HG02759 (cell line): ENCODE results near the gene PDCD10.

Experiments used
- ATAC-seq: cut with Tn5 transposase; IDR thresholded peaks from one replicate; pipeline ENCODE4 v1.9.1; 2021; ENCODE audit warnings: mild to moderate bottlenecking, moderate library complexity; ENCODE audit not compliant: unreplicated experiment

PDCD10 gene

DNA sequence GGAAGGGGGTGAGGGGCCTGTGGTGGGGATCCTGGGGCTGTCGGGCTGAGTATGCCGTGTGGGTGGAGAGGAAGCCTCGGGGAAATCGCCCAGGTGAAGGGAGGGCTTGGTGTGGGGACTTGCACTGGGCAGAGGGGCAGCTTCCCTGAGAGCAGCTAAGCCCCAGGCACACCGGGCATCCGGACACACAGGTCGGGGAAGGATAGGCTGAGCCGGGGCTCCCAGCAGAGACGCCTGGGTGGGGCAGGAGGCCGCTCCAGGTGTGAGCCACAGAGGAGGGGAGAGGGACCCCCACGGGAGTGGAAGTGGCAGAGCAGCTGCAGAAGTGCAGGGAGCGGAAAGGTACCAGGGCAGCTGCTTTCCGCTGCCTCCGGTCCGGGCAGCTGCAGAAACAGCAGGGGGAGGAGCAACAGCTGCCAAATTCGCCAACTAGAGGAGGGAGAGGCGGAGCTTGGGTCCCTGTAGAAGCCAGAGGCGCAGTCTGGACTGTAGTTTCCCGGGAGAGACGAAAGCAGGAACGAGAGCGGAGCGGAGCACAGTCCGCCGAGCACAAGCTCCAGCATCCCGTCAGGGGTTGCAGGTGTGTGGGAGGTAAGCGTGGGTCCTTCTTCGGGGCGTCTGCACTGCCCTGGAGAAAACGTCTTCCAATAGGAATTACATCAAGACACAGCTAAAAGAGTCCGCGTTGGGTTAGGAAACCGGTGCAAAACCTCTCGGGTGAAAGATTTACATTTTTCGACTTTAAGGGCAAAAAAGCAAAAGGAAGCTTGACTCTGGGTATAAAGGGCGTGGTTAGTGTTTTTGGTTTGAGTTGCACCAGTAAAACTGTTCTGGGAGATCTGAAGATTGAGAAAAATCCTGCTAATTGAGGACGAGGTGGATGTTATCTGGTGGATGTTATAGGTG is 794 bp upstream of the PDCD10 start, which contains the start of gene SERPINI1:
Gene SERPINI1 (plus strand): TSS at position 489 of the 906 bp plus-strand sequence. CDS start 53,408 bp downstream, outside the sequence.
- ATAC-seq: peak; percentile 60

DNA sequence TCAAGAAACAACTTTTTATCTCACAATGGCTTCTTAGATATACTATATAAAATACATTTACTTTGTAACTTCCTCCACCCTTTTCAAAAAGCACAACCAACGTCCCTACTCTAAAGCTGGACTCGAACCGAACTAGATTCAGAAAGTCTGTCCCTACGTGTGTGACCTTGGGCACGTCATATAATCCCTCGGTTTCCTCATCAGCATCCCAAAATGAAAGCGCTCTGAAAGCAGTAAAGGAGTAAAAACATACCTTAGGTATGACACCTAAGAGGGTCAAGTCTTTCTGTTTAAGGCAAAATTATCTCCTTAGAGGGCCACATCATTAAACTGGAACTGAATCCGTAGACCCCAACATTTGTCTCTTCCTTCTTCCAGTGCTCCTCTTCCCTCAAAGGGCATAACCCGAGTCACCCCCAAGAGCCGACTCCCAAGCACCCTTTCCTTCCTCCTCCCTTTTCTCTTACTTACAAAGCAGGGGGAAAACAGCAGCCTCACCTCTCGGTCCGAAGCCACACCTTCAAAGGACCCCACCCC is 663 bp downstream of the PDCD10 start:
- no peak for ATAC-seq

DNA sequence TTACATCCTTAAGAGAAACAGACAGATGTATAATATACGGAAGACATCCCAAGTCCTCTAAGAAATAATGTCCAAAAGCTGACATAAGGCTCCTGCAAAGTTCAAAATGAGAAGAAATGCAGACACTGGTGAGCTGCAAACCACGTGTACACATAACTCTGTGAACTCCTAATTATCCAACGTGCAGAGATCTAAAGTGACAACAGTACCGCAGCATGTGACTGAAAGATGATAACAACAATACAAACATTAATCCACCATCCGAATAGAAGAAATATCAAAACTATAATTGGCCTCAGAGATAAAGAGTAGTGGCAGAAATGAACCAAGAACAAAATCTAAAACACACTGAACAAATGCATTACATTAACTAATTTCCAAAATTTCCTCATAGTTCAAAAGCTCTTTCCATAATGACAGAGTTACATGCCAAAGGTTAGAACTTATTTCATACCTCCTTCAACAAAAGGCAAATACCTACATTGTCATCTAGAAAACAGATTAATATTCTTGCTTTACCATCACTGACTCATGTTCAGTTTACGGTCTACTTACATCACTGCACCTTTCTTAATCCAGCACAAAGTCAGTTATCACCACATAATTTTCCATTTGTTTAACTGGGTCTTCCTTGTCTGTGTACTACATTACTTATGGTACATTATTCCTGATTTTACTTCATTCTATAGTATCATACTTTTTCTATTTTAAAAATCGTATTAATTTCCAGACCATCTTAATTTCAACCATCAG is 2.2 kb downstream of the PDCD10 start:
- ATAC-seq: no peak

DNA sequence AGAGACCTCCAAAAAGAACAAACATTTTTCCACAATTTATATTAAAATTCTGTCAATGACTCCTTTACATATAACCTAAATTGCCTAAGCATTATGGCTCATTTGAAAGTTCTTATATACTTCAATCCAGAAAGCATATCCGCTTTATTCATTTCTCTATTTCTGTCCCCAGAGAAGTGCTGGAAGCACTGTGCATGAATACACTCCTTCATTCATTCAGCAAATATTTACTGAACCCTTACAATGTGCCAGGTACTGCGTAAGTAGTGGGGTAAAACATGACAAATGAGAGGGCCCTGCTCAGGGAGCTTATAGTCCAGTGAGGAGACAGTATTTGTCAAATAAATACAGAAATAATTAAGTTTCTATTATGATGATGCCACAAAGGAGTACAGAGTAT is 3.3 kb downstream of the PDCD10 start:
- ATAC-seq: no peak

DNA sequence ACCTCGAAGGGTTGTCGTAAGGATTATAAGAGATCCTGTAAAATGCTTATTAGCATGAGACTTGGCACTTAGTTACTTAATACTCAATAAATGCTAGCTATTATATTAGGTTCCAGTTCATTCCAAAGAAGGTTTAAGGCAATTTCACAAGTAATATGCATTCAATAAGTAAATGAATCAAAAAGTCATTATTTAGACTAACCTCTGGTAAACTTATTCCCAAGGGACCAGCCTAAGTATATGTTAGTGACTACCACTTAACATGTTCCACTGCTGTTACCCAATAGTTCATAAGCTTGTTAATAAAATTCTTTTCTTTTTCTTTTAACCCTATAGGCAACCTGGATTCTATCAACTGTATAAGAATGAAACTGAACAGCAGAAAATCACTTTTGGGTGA is 5.1 kb downstream of the PDCD10 start:
- ATAC-seq: no peak

DNA sequence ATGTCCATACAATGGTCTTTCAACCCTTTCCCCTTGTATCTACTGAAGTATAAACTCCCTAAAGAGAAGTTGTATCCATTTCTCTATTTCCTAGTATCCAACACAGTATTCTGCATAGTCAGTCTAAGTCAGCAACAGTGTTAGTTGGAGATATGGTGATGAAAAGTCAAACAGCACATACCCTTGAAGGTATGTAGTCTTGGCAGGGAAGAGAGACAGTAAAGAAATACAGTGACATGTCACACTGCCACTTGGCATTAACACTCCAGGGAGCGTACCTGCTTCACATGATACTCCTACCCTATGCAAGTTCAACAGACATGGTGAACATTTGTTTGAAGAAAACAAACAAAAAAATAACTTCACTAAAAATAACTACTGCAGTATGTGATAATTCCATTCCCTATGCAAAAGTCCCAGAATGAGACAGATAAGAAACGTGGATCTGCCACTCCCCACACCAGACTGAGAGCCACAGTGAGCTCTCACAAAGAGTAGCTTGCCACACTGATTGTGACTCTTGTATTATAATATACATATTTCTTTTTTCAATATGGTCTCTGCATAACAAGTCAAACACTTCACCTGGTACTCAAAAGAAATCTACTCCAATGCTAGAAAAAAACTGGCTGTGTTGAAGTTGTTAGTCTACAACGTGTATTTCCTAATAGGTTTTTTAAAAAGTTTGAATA is 5.9 kb downstream of the PDCD10 start:
- ATAC-seq: no peak

DNA sequence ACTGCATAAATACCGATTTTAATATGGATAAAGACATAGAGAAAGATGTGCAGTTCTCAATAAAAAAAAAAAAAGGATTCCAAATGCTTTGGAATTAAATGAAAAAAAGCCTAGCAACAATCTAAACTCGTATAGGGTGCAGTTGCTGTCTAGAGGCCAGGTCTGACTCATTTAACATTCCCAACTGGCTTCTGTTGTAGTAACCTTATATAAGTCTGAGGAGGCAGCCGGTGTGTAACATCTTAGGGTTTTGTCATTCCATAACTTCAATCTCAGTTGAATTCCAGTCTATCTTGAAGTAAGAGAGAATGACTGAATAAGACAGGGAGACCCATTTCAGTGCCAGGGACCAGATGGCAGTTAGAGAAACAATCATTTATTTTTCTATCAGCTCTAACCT is 6.5 kb downstream of the PDCD10 start:
- no peak for ATAC-seq

DNA sequence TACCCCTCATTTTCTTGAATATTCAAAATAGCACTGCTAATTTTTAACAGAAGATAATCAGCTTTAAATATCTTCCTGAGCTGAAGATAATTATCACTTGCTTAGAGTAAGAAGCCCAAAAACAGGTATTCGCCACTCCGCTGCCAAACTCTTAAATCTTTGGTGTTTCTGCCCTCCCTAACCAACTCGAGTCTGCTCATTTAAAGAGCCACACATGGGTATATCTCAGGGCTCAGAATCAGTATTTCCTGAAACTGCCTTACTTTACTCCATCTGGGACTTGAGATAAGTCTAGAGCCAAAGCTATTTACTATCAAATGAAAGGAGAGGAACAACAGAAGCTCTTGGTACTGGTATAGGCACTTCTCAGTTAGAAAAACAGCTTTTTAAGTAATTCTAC is 10.8 kb downstream of the PDCD10 start:
- no peak for ATAC-seq

DNA sequence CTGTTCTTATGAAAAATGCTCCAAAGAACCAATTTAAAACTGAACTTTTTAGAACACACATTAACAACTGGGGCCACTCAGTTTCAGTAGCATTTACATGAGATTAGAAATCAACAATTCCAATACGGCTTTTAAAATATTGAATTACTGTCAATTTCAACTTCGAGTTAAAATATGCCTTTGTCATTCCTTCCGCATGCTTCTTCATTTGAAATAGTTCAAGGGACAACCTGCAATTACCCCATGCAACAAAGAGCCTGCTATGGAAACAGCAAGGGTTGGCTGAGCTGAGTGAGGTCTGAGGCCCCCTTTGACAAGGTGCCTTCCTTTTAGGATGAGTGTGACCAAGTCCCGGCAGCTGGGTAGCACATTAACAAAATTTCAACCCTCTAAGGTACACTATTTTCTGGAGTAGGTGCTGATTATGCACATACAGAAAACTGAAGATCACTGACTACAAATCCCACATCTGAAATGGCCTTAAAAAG is 11.6 kb downstream of the PDCD10 start:
- ATAC-seq: no peak

DNA sequence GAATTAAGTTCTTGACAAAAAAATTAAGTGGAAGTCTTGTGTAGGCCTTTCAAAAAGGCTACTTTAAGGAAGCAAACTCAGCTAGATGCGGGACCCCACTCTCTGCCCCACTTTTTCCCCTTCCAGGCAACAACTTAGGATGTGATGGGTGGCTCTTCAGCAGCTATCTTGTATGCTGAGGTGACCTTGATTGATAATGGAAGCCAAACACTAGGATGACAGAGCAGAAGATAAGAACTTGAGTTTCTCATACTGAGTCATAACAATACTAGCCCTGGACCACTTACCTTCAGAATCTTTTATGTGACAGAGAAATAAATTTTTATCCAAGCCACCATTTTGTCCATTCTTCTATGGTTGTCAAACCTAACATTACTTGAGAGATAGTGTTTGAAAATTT is 16.1 kb downstream of the PDCD10 start:
- no peak for ATAC-seq

DNA sequence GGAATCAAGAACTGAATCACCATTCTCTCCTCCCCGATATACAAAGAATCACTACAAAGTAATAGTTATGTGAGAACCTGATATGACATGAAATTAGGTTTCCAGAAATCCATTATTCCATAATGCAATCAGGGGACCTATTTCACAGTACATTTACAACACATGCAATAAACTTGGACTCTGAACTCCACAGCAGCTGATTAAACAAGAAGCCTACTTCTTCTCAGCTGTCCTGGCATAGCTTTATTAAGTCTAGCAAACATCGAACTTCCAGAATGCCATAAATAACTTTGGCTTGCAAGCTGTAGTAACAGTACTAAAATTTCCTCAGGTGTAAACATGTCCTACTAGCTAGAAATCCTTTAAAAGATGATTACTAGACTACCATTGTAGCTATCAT is 17.8 kb downstream of the PDCD10 start:
- no peak for ATAC-seq

DNA sequence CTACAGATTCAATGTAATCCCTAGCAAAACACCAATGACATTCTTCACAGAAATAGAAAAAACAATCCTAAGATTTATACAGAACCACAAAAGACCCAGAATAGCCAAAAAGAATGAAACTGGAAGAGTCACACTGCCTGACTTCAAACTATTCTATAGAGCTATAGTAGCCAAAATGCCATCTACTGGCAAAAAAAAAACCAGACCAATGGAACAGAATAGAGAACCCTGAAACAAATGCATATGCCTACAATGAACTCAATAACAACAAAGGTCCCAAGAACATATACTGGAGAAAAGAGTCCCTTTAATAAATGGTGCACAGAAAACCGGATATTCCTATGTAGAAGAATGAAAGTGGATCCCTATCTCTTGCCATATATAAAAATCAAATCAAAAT is 19.8 kb downstream of the PDCD10 start:
- ATAC-seq: no peak

DNA sequence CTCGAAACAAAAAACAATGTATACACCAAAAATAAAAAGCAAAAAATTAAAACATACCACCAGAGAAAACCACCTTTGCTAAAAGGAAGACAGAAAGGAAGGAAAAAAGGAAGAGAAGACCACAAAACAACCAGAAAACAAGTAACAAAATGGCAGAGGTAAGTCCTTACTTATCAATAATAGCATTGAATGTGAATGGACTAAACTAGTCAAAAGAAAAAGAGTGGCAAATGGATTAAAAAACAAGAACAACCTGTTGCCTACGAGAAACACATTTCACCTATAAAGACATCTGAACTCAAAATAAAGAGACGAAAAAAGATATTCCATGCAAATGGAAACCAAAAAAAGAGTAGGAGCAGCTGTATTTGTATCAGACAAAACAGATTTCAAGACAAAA is 22.2 kb downstream of the PDCD10 start:
- ATAC-seq: no peak

DNA sequence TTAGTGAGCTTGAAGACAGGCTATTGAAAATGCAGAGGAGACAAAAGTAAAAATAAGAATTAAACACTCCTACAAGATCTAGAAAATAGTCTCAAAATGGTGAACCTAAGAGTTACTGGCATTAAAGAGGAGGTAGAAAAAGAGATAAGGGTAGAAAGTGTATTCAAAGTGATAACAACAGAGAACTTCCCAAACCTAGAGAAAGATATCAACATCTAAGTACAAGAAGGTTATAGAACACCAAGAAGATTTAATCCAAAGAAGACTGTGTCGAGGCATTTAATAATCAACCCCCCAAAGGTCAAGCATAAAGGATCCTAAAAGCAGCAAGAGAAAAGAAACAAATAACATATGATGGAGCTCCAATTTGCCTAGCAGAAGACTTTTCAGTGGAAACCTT is 23.3 kb downstream of the PDCD10 start:
- no peak for ATAC-seq

DNA sequence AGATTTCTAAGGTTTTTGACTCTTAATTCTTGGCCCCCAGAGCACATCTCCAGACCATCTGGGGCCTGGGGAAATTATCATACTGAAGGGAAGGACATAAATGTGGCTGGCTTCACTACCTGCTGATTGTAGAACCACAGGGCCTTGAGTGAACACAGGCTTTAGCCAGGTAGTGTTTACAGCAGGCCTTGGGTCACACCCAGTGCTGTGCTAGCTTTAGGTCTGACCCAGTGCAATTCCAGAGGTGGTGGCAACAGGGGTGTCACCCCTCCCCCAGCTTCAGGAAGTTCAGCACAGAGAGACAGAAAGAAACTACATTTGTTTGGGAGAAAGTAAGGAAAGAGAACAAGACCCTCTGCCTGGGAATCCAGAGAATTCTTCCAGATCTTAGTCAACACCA is 24.1 kb downstream of the PDCD10 start:
- no peak for ATAC-seq

DNA sequence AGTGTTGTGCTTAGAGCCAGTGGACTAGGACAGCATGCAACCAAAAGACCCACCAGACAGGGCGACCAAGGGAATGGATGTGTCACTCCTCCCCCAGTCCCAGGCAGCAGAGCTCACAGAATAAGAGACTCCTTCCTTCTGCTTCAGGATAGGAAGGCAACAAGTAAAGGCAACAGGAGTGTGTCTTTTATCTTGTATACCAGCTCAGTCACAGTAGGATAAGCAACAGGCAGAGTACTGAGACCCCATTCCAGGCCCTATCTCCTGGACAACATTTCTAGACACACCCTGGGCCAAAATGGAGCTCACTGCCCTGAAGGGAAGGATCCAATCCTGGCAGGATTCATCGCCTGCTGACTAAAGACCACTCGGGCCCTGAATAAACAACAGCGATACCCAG is 25.0 kb downstream of the PDCD10 start:
- no peak for ATAC-seq

DNA sequence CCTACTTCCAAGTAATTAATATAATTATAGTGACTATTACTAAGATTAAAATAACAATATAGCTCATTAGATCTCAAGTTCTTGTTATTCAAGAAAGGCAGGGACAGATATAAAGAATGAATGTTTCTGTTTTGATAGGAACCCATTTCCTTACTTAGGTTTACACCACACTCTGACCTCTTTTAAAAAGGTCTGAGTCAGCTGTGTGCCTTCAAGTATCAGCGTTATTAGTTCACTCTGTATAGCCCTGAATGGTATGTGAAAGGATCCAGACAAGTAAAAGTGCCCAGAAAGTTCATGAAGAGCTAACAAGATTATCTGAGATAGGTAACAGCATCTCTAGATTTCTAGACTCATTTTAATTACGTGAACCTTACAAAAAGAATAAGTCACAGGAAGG is 28.9 kb downstream of the PDCD10 start:
- ATAC-seq: no peak

DNA sequence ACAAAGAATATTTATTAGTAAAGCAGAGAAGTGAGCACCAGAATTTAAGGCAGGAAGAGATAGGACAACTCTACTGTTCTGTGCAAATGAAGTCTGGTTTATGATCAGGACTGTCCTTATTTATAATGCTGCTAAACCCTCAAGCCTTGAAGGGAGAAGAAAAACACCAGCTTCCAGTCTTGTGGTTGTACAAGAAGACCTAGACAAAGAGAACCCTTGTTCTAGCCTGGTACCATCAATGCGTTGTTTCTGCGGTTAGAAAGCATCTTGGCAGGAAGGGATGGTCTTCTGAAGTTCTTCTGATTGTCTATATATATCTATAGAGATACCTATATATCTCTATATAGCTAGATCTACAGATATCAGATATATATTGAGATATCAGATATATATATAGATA is 33.8 kb downstream of the PDCD10 start:
- no peak for ATAC-seq

DNA sequence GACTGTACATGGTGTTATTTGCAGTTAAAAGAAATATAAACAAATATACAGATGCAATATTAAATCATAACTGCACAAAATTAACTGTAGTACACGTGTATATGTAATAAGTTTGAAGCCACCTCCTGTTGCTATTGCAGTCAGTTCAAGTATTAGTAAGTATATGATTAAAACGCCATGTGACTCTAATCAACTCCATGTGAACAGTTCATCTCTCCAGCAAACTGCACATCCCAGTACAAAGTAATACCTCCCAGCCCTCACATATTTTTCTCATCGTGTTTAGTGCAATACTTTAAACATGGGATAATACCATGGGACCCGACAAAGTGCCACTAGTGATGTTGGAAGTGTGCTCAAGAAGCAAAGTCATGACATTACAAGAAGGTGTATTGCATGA is 34.6 kb downstream of the PDCD10 start:
- ATAC-seq: no peak

DNA sequence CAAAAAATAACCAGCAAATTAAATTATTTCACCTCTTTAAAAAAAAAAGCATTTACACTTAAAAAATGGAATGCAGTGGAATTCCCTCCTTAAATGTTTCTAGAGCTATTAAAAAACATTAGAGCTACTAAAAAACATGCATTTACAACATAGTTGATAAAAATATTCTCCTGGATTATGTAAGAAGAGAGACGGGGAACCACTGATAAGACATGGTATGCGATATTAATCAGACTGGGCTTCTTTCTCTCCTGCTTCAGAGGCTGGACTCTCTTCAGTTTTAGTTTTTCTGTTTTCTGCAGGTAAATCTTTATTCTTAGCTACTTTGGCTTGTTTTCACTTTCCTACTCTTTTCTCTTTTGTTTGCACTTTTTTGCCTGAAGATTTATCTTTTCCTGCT is 40.6 kb downstream of the PDCD10 start:
- ATAC-seq: no peak

DNA sequence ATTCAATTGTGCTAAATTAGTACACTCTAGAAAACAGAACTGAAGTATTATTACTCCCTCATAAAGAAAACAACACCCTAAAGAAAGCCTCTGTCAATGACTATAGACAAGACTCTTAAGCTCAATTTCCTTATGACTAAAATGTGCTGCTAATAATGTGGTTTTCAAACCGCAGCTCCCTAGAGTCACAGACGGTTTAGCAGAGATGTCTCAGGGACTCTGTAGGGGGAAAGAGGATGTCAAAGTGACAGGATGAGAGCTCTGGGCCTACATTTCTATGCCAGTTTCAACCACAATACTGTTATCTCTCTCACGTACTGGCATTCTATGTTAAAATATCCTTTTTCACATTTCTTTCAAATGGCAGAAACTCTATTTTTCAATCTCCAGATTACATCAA is 43.3 kb downstream of the PDCD10 start:
- peak; percentile 100 for ATAC-seq
